LNCAP (cell line): ENCODE data around the gene SLC28A1.

Experiments used
- TF ChIP-seq, protein P1 (sequence below): fragments of 450-650 bp; IDR thresholded peaks from 2 replicates; pipeline ENCODE4 v1.5.1; 2017; ENCODE audit warnings: mild to moderate bottlenecking

SLC28A1 gene

DNA sequence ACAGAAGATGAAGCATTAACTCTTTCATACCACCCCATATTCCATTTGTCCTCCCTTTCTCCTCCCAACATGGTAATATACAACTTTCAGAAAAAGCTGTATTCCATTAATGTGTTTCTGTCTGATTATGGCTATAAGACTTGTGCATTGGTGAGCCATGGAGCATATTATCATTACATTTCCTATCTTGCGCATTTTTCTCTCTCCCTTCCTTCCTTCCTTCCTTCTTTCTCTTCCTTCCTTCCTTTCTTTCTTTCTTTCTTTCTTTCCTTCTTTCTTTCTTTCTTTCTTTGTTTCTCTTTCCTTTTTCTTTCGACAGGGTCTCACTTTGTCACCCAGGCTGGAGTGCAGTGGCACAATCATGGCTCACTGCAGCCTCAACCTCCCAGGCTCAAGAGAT, 71.7 kb downstream of the SLC28A1 start:
- TF ChIP-seq, protein P1, sequence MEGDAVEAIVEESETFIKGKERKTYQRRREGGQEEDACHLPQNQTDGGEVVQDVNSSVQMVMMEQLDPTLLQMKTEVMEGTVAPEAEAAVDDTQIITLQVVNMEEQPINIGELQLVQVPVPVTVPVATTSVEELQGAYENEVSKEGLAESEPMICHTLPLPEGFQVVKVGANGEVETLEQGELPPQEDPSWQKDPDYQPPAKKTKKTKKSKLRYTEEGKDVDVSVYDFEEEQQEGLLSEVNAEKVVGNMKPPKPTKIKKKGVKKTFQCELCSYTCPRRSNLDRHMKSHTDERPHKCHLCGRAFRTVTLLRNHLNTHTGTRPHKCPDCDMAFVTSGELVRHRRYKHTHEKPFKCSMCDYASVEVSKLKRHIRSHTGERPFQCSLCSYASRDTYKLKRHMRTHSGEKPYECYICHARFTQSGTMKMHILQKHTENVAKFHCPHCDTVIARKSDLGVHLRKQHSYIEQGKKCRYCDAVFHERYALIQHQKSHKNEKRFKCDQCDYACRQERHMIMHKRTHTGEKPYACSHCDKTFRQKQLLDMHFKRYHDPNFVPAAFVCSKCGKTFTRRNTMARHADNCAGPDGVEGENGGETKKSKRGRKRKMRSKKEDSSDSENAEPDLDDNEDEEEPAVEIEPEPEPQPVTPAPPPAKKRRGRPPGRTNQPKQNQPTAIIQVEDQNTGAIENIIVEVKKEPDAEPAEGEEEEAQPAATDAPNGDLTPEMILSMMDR = no peak

DNA sequence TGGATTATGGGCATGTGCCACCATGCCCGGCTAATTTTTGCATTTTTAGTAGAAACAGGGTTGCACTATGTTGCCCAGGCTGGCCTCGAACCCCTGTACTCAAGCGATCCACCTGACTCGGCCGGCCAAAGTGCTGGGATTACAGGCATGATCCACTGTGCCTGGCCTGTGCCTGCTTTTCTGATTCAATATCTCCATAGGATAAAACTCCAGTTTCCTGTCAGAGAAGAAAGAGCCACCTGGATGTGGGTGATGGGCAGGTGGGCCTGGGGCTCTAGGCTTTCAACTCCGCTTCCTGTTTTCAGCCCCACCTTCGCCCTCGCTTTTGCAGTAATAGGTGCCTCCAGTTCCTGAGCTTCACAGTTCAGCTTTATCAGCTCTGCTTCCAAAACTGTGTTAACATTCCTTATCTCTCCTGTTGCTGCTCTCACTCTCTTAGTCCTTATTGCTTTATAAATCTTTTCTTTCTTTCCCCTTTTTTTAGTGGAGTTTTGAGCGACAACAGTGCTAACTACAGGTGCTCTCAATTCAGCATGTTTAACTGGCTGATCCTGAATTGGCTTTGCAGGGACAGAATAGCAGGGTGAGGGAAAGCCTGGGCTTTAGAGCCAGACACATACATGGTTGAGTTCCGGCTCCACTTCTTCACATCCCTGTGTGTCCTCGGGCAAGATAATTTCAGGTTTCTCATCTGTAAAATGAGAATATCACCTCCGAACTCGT, 76.1 kb downstream of the SLC28A1 start:
- TF ChIP-seq, protein P1 = no peak

DNA sequence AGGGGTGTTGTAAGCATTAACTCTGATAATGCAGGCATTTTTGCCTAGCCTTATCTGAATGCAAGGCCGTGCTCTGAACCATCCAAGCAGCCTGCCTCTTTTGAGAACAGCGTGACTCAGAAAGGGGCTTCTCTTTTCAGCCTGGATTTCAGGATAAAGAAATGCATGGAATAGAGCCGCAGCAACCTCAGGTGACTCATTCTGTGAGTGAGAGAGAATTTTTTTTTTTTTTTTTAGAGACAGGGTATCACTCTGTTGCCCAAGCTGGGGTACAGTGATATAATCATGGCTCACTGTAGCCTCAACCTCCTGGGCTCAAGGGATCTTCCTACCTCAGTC, 76.6 kb downstream of the SLC28A1 start:
- TF ChIP-seq, protein P1 = no peak

DNA sequence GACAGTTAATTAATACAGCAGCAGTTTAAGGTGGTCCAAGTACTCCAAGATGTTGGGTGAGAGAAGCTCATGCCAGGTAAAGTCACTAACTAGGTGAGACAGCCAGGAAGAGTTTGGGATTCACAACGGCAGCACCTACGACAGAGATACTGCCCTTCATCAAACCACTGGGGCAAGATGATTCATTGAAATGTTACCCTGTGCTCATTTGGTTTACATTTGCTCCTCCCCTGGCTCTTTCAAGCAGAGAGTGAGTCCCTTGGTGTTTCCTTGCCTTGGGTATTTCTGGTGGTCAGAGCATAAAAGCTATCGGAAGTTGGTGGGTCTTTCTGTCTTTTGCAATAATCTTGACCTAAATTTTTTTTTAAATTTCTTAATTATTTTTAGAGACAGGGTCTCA, 77.2 kb downstream of the SLC28A1 start:
- TF ChIP-seq, protein P1 = no peak

DNA sequence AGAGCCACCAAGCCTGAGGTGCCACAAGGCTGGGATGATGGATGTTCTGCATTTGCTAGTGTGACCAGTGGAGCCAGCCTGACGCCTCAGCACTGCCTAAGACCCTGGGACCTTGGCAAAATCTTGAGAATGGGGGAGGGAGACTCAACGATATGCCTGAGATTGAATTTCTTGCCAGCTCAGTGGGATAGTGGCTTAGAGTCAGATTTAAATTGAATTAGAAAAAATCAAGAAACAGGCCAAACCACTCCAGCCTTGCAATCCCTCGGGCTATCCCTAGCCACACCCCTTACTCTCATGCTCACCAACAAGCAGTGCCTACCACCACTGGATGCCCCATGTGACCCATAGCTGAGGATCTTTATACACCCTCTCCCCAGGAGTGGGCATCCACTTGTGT, 78.5 kb downstream of the SLC28A1 start:
- TF ChIP-seq, protein P1 = no peak

DNA sequence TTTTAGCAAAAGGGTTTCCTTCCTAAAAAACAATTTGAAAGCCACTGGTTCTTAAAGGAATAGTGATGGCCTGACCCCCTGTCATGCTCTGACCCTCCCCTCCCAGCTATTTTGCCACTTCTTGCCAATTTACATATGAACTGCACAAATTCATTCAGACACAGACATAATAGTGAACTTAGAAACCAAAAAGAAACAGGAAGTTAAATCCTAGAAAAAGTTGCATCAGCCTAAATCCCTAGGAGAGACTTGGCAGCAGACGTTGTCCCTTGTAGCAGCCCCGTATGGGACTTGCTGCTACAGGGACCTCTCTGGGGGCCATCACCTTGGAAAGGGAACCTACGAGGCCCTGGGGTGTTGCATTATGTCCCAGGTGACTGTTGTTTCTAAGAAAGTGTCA, 82.9 kb downstream of the SLC28A1 start:
- TF ChIP-seq, protein P1 = no peak

DNA sequence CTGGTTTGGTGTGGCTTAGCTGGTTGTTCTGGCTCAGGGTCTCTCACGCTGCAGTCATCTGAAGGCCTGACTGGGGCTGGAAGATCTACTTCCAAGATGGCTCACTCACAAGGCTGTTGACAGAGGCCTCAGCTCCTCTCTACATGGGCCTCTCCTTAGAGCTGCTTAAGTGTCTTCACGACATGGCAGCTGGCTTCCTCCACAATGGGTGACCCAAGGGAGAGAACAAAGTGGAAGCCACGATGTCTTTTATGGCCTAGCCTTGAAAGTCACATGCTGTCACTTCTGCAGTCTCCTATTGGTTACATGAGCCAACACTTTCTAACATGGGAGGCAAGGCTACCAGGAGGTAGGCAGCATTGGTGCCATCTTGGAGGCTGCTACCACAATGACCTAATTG, 83.8 kb downstream of the SLC28A1 start:
- TF ChIP-seq, protein P1 = no peak

DNA sequence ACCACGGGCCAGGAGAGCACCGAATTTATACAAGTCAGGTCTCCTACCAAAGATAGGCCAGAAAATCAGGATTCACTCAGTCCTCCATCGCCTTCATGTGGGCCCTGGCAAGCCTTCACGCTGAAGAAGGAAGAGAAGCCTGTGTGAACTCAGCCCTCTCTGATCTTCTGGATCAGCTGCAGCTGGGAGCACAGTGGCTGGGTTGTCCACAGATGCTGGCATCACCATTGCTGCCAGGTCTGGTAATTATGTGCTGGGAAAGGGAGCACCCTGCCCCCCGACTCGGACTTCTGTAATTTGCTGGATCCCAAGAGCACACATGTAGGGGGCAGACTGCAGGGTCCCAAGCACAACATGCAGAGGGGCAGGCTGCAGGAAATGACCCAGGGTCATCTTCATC, 84.8 kb downstream of the SLC28A1 start:
- TF ChIP-seq, protein P1 = no peak
